T-helper 1 cell treated with Interleukin-12 subunit alpha and Interleukin-12 subunit beta and Interleukin-4 antibody, amounts not matched to agents 30 μg/mL and 1 μg/mL, for 36 hours (primary cell): ENCODE data around the gene PIGQ.

Experiments used
- H3K27ac Mint-ChIP-seq: one replicate; pipeline ENCODE4 v1.8.0; 2021; ENCODE audit warnings: mild to moderate bottlenecking, mixed read lengths
- H3K27me3 Mint-ChIP-seq: one replicate; pipeline ENCODE4 v1.8.0; 2021; ENCODE audit warnings: low read depth, mixed read lengths
- H3K36me3 Mint-ChIP-seq: one replicate; pipeline ENCODE4 v1.8.0; 2021; ENCODE audit warnings: low read depth, mixed read lengths
- H3K4me1 Mint-ChIP-seq: one replicate; pipeline ENCODE4 v1.8.0; 2021; ENCODE audit warnings: low read depth, mixed read lengths
- H3K4me3 Mint-ChIP-seq: one replicate; pipeline ENCODE4 v1.8.0; 2021; ENCODE audit warnings: mild to moderate bottlenecking, moderate library complexity, mixed read lengths
- H3K9me3 Mint-ChIP-seq: one replicate; pipeline ENCODE4 v1.8.0; 2021; ENCODE audit warnings: mixed read lengths

The PIGQ gene

GRCh38 chr16:569445-570254 lies at the start of gene PIGQ:
PIGQ (plus strand) TSS chr16:569968; CDS start chr16:574075, 4,107 bp downstream.
- Mint-ChIP-seq H3K4me1 (peaks cover 21% of the 10 kb centered on the region), H3K27me3 (no peaks in the 10 kb centered on the region), H3K9me3 (no peaks in the 10 kb centered on the region), H3K4me3 (peak within 1 kb of the TSS; percentile 82), H3K27ac (peak within 1 kb of the TSS; percentile 86), H3K36me3 (no peaks in the 10 kb centered on the region)

- peaks cover 7% of the 10 kb centered on the region for H3K4me1 Mint-ChIP-seq
- no peaks in the 10 kb centered on the region for H3K27me3 Mint-ChIP-seq
- H3K4me3 Mint-ChIP-seq: no peak overlapping the region
- no peaks in the 10 kb centered on the region for H3K9me3 Mint-ChIP-seq
- H3K36me3 Mint-ChIP-seq: peaks cover 4% of the 10 kb centered on the region
- no peak overlapping the region for H3K27ac Mint-ChIP-seq
Observed at GRCh38 chr16:520847-521246, 48.9 kb upstream of the PIGQ start.

GRCh38 chr16:521381-522210 lies 48.2 kb upstream of the PIGQ start:
- H3K36me3 Mint-ChIP-seq: peaks cover 4% of the 10 kb centered on the region
- no peaks in the 10 kb centered on the region for H3K9me3 Mint-ChIP-seq
- no peak overlapping the region for H3K27ac Mint-ChIP-seq
- H3K4me3 Mint-ChIP-seq: no peak overlapping the region
- peaks cover 9% of the 10 kb centered on the region for H3K4me1 Mint-ChIP-seq
- H3K27me3 Mint-ChIP-seq: no peaks in the 10 kb centered on the region

GRCh38 chr16:522320-523096 lies 47.3 kb upstream of the PIGQ start:
- Mint-ChIP-seq H3K36me3 (peaks cover 4% of the 10 kb centered on the region), H3K27me3 (no peaks in the 10 kb centered on the region), H3K27ac (no peak overlapping the region), H3K4me1 (peaks cover 10% of the 10 kb centered on the region), H3K4me3 (no peak overlapping the region), H3K9me3 (no peaks in the 10 kb centered on the region)

GRCh38 chr16:523097-523741 lies 46.5 kb upstream of the PIGQ start:
- peaks cover 10% of the 10 kb centered on the region for H3K4me1 Mint-ChIP-seq
- no peaks in the 10 kb centered on the region for H3K27me3 Mint-ChIP-seq
- no peak overlapping the region for H3K27ac Mint-ChIP-seq
- H3K4me3 Mint-ChIP-seq: no peak overlapping the region
- peaks cover 4% of the 10 kb centered on the region for H3K36me3 Mint-ChIP-seq
- no peaks in the 10 kb centered on the region for H3K9me3 Mint-ChIP-seq

GRCh38 chr16:524274-525040 lies 45.3 kb upstream of the PIGQ start:
- H3K4me3 Mint-ChIP-seq: no peak overlapping the region
- H3K27me3 Mint-ChIP-seq: no peaks in the 10 kb centered on the region
- H3K4me1 Mint-ChIP-seq: peaks cover 20% of the 10 kb centered on the region
- H3K9me3 Mint-ChIP-seq: no peaks in the 10 kb centered on the region
- no peak overlapping the region for H3K27ac Mint-ChIP-seq
- H3K36me3 Mint-ChIP-seq: peaks cover 4% of the 10 kb centered on the region

GRCh38 chr16:525123-525519 lies 44.6 kb upstream of the PIGQ start:
- peaks cover 24% of the 10 kb centered on the region for H3K4me1 Mint-ChIP-seq

GRCh38 chr16:525520-526180 lies 44.1 kb upstream of the PIGQ start:
- Mint-ChIP-seq H3K9me3 (no peaks in the 10 kb centered on the region), H3K36me3 (peaks cover 4% of the 10 kb centered on the region), H3K27ac (peak overlapping the region; percentile 96), H3K4me1 (peaks cover 26% of the 10 kb centered on the region), H3K27me3 (no peaks in the 10 kb centered on the region), H3K4me3 (peak overlapping the region; percentile 61)

More at GRCh38 chr16:525123-525519, 44.6 kb upstream of the PIGQ start:
- H3K36me3 Mint-ChIP-seq: peaks cover 4% of the 10 kb centered on the region
- no peaks in the 10 kb centered on the region for H3K9me3 Mint-ChIP-seq
- peak overlapping the region; percentile 61 for H3K4me3 Mint-ChIP-seq
- H3K27me3 Mint-ChIP-seq: no peaks in the 10 kb centered on the region
- H3K27ac Mint-ChIP-seq: peak overlapping the region; percentile 96

GRCh38 chr16:526181-527014 lies 43.4 kb upstream of the PIGQ start:
- Mint-ChIP-seq H3K36me3 (peaks cover 4% of the 10 kb centered on the region), H3K4me1 (peaks cover 26% of the 10 kb centered on the region), H3K4me3 (peak overlapping the region; percentile 80), H3K9me3 (no peaks in the 10 kb centered on the region), H3K27me3 (no peaks in the 10 kb centered on the region), H3K27ac (peak overlapping the region; percentile 96)

GRCh38 chr16:527015-527903 lies 42.5 kb upstream of the PIGQ start, which contains the start of gene CAPN15:
CAPN15 (plus strand) TSS chr16:527712; CDS start chr16:546839, 19,127 bp downstream.
- peaks cover 4% of the 10 kb centered on the region for H3K36me3 Mint-ChIP-seq
- no peaks in the 10 kb centered on the region for H3K27me3 Mint-ChIP-seq
- peaks cover 26% of the 10 kb centered on the region for H3K4me1 Mint-ChIP-seq

GRCh38 chr16:528111-529011 lies 41.4 kb upstream of the PIGQ start:
- Mint-ChIP-seq H3K27ac (peak overlapping the region; percentile 90), H3K4me1 (peaks cover 26% of the 10 kb centered on the region), H3K27me3 (no peaks in the 10 kb centered on the region), H3K4me3 (peak overlapping the region; percentile 92), H3K9me3 (no peaks in the 10 kb centered on the region), H3K36me3 (peaks cover 4% of the 10 kb centered on the region)

More at GRCh38 chr16:527015-527903, 42.5 kb upstream of the PIGQ start, which contains the start of gene CAPN15:
- H3K4me3 Mint-ChIP-seq: peak within 1 kb of the TSS; percentile 92
- peak within 1 kb of the TSS; percentile 96 for H3K27ac Mint-ChIP-seq
- no peaks in the 10 kb centered on the region for H3K9me3 Mint-ChIP-seq
